SU-DHL-6 (cell line): ENCODE measurements around the gene MINPP1.

Experiments
- H2AFZ ChIP-seq: fragments of 200-600 bp; sonication (generic); 2 replicates; pipeline ENCODE4 v1.6.1; 2014; ENCODE audit warnings: low read depth, mild to moderate bottlenecking, moderate library complexity, mixed read lengths, antibody characterized with exemption, low read length; ENCODE audit not compliant: severe bottlenecking
- H3F3A ChIP-seq: fragments of 200-600 bp; shearing (Covaris generic); 2 replicates; pipeline ENCODE4 v1.6.0; 2016; ENCODE audit warnings: antibody characterized with exemption, mild to moderate bottlenecking; ENCODE audit not compliant: insufficient read depth
- H3K27ac ChIP-seq: fragments of 200-600 bp; sonication (generic); 2 replicates; pipeline ENCODE4 v1.5.1; 2016; ENCODE audit warnings: low read depth, mild to moderate bottlenecking, low read length, moderate library complexity, mixed read lengths
- H3K27me3 ChIP-seq: fragments of 200-600 bp; sonication (generic), shearing (Covaris generic); 2 replicates; pipeline ENCODE4 v1.6.0; 2014; ENCODE audit warnings: mild to moderate bottlenecking, low read length
- H3K36me3 ChIP-seq: fragments of 200-600 bp; sonication (generic); 2 replicates; pipeline ENCODE4 v1.6.1; 2014; ENCODE audit warnings: mild to moderate bottlenecking, low read length, mixed read lengths
- H3K4me2 ChIP-seq: fragments of 300-600, 200-600 bp; shearing (Covaris generic), sonication (generic); 2 replicates; pipeline ENCODE4 v1.6.0; 2014; ENCODE audit warnings: low read length, low read depth, mild to moderate bottlenecking; ENCODE audit not compliant: poor library complexity, severe bottlenecking
- H3K4me3 ChIP-seq: fragments of 200-600 bp; sonication (generic); 2 replicates; pipeline ENCODE4 v1.5.1; 2014; ENCODE audit warnings: antibody characterized with exemption, low read length, mild to moderate bottlenecking, mixed read lengths; ENCODE audit not compliant: insufficient read depth, poor library complexity, severe bottlenecking
- H3K79me2 ChIP-seq: fragments of 200-600 bp; sonication (generic); 2 replicates; pipeline ENCODE4 v1.6.1; 2014; ENCODE audit warnings: mild to moderate bottlenecking, low read length, moderate library complexity; ENCODE audit not compliant: insufficient read depth
- H3K9ac ChIP-seq: fragments of 200-600 bp; sonication (generic); 2 replicates; pipeline ENCODE4 v1.7.0; 2014; ENCODE audit warnings: mild to moderate bottlenecking, low read length
- H3K9me2 ChIP-seq: fragments of 200-600 bp; sonication (generic); replicated peaks from 2 replicates; pipeline ENCODE4 v1.6.1; 2014; ENCODE audit warnings: low read length; ENCODE audit not compliant: insufficient read depth
- H3K9me3 ChIP-seq: fragments of 200-600 bp; sonication (generic); 2 replicates; pipeline ENCODE4 v1.6.1; 2014; ENCODE audit warnings: low read length, mixed read lengths; ENCODE audit not compliant: insufficient read depth
- H4K20me1 ChIP-seq: fragments of 200-600 bp; sonication (generic); 2 replicates; pipeline ENCODE4 v1.6.1; 2014; ENCODE audit warnings: low read depth, mild to moderate bottlenecking, antibody characterized with exemption, low read length, moderate library complexity, mixed read lengths
- CTCF ChIP-seq: fragments of 200-600 bp; sonication (generic); IDR thresholded peaks from one replicate; pipeline ENCODE4 v1.5.1; 2017; ENCODE audit warnings: antibody characterized with exemption, mild to moderate bottlenecking, low read length, moderate library complexity; ENCODE audit not compliant: insufficient read depth, poor library complexity, severe bottlenecking
- EZH2phosphoT487 ChIP-seq: fragments of 200-600 bp; sonication (generic), shearing (Covaris generic); conservative IDR thresholded peaks from 2 replicates; pipeline ENCODE4 v1.6.1; 2018; ENCODE audit warnings: mild to moderate bottlenecking, antibody characterized with exemption, low read length, moderate library complexity, mixed read lengths

Gene MINPP1

GRCh38 chr10:87519582-87519981 lies 14.9 kb downstream of the MINPP1 start:
- Histone ChIP-seq H3F3A (no peaks in the 10 kb centered on the region), H3K27me3 (no peaks in the 10 kb centered on the region), H2AFZ (no peak overlapping the region), H3K27ac (no peak overlapping the region), H3K9me3 (no peaks in the 10 kb centered on the region), H3K4me3 (no peak overlapping the region), H3K4me2 (no peak overlapping the region), H3K9me2 (no peaks in the 10 kb centered on the region), H3K9ac (no peak overlapping the region), H3K79me2 (no peaks in the 10 kb centered on the region), H3K36me3 (peaks cover 16% of the 10 kb centered on the region), H4K20me1 (no peaks in the 10 kb centered on the region)
- no peak for TF ChIP-seq EZH2phosphoT487
- no peak for TF ChIP-seq CTCF

GRCh38 chr10:87523731-87524130 lies 19.0 kb downstream of the MINPP1 start:
- Histone ChIP-seq H3K4me3 (no peak overlapping the region), H3F3A (no peaks in the 10 kb centered on the region), H4K20me1 (no peaks in the 10 kb centered on the region), H3K36me3 (peaks cover 7% of the 10 kb centered on the region; the same call in 1 of the 2 replicates), H3K27me3 (no peaks in the 10 kb centered on the region), H3K9me3 (0 out of 2 replicates have a peak, but pooled peaks cover 4% of the 10 kb centered on the region), H3K27ac (no peak overlapping the region), H3K9me2 (no peaks in the 10 kb centered on the region), H3K79me2 (no peaks in the 10 kb centered on the region), H2AFZ (no peak overlapping the region), H3K4me2 (no peak overlapping the region), H3K9ac (no peak overlapping the region)
- TF ChIP-seq EZH2phosphoT487 (no peak), CTCF (no peak)

GRCh38 chr10:87524296-87524695 lies 19.6 kb downstream of the MINPP1 start:
- Histone ChIP-seq H3K27me3 (no peaks in the 10 kb centered on the region), H3K9me2 (no peaks in the 10 kb centered on the region), H3K9me3 (0 out of 2 replicates have a peak, but pooled peaks cover 4% of the 10 kb centered on the region), H3K4me2 (no peak overlapping the region), H3K4me3 (no peak overlapping the region), H2AFZ (no peak overlapping the region), H3K9ac (no peak overlapping the region), H3K36me3 (peaks cover 7% of the 10 kb centered on the region; the same call in 1 of the 2 replicates), H3K27ac (no peak overlapping the region), H3F3A (no peaks in the 10 kb centered on the region), H4K20me1 (no peaks in the 10 kb centered on the region), H3K79me2 (no peaks in the 10 kb centered on the region)
- TF ChIP-seq EZH2phosphoT487: no peak
- TF ChIP-seq CTCF: no peak
